Right atrium auricular region (tissue), 2 donors: ENCODE results near the gene SPCS1. TPM values are rescaled to one million over a fixed set of nuclear protein-coding genes. Genes with fewer than 3 reads are reported as not detected.

Source experiments
- DNase-seq: peaks from one replicate; pipeline ENCODE4 v3.0.0-alpha.2; 2019; ENCODE audit warnings: low spot score
- H3K27ac ChIP-seq, 2 donors: fragments of 200-600 bp; sonication (generic); 1 replicate in 1 of 2; 2 replicates in 1 of 2; pipeline ENCODE4 v1.5.1; 2016 to 2019
- H3K27me3 ChIP-seq, 2 donors: fragments of 200-600 bp; sonication (generic); one replicate each; pipeline versions ENCODE4 v1.5.1 to v1.6.0; 2017 to 2019
- H3K36me3 ChIP-seq: fragments of 200-600 bp; sonication (generic); one replicate; pipeline ENCODE4 v1.5.1; 2016
- H3K4me1 ChIP-seq, 2 donors: fragments of 200-600 bp; sonication (generic); one replicate each; pipeline versions ENCODE4 v1.5.1 to v1.6.0; 2017 to 2019
- H3K4me3 ChIP-seq, 2 donors: fragments of 200-600 bp; sonication (generic); 1 replicate in 1 of 2; 2 replicates in 1 of 2; pipeline ENCODE4 v1.5.1; 2017 to 2019; ENCODE audit warnings: mild to moderate bottlenecking in 1 of 2, moderate library complexity in 1 of 2
- H3K9me3 ChIP-seq, 2 donors: fragments of 200-600 bp; sonication (generic); one replicate each; pipeline ENCODE4 v1.5.1; 2019
- total RNA-seq, 2 donors: library from RNA; depleted of rRNA; stranded (reverse); fragments of >200 nt; gene quantifications; one replicate each; pipeline ENCODE4 v1.1.0, GENCODE V29; 2016
- TF ChIP-seq, protein P1 (sequence below), 2 donors: fragments of 200-600 bp; sonication (generic); IDR thresholded peaks; one replicate each; pipeline ENCODE4 v1.5.1; 2019; ENCODE audit warnings: antibody characterized with exemption in 2 of 2

SPCS1 gene
- total RNA-seq, 2 donors from 2014 or later: 138 to 328 TPM

DNA sequence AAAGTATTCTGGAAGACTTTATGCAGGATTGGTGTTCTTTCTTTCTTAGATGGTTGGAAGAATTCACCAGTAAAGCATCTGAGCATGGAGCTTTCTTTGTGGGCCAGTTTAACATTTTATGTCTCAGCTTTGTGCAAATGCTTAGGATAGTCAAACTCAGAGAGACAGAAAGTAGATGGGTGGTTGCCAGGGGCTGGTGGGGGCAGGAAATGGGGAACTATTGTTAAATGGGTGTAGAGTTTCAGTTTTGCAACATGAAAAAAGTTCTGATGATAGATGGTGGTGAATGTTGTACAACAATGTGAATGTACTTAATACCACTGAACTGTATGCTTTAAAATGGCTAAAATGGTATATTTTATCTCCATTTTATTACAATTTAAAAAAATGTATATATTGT is 24.8 kb downstream of the SPCS1 start:
- TF ChIP-seq, protein P1, sequence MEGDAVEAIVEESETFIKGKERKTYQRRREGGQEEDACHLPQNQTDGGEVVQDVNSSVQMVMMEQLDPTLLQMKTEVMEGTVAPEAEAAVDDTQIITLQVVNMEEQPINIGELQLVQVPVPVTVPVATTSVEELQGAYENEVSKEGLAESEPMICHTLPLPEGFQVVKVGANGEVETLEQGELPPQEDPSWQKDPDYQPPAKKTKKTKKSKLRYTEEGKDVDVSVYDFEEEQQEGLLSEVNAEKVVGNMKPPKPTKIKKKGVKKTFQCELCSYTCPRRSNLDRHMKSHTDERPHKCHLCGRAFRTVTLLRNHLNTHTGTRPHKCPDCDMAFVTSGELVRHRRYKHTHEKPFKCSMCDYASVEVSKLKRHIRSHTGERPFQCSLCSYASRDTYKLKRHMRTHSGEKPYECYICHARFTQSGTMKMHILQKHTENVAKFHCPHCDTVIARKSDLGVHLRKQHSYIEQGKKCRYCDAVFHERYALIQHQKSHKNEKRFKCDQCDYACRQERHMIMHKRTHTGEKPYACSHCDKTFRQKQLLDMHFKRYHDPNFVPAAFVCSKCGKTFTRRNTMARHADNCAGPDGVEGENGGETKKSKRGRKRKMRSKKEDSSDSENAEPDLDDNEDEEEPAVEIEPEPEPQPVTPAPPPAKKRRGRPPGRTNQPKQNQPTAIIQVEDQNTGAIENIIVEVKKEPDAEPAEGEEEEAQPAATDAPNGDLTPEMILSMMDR (IDR thresholded peaks at IDR 0.05): no peak

DNA sequence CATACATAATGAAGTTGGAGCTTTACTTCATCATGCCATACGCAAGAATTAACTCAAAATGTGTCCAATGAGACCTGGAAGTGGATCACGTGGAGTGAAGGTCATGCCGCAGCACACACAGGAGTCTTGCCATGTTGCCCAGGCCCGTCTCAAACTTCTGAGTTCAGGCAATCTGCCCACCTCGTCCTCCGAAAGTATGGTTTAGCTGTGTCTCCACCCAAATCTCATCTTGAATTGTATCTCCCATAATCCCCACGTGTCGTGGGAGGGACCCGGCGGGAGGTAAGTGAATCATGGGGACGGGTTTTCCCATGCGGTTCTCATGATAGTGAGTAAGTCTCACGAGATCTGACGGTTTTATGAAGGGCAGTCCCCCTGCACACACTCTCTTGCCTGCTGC is 25.7 kb downstream of the SPCS1 start:
- Histone ChIP-seq H3K27ac (no peak overlapping the region), H3K36me3 (peaks cover 42% of the 10 kb centered on the region), H3K4me3 (no peak overlapping the region), H3K9me3 (peaks cover 0 to 10% of the 10 kb centered on the region in 2 donors), H3K27me3 (no peaks in the 10 kb centered on the region), H3K4me1 (no peaks in the 10 kb centered on the region)
- TF ChIP-seq, protein P1 (IDR thresholded peaks at IDR 0.05): no peak
- no peak for DNase-seq

More for the DNA sequence above, 24.8 kb downstream of the SPCS1 start:
- DNase-seq: no peak
- Histone ChIP-seq H3K9me3 (peaks cover 0 to 10% of the 10 kb centered on the region in 2 donors), H3K4me1 (no peaks in the 10 kb centered on the region), H3K27me3 (no peaks in the 10 kb centered on the region), H3K4me3 (no peak overlapping the region), H3K27ac (no peak overlapping the region), H3K36me3 (peaks cover 38% of the 10 kb centered on the region)

DNA sequence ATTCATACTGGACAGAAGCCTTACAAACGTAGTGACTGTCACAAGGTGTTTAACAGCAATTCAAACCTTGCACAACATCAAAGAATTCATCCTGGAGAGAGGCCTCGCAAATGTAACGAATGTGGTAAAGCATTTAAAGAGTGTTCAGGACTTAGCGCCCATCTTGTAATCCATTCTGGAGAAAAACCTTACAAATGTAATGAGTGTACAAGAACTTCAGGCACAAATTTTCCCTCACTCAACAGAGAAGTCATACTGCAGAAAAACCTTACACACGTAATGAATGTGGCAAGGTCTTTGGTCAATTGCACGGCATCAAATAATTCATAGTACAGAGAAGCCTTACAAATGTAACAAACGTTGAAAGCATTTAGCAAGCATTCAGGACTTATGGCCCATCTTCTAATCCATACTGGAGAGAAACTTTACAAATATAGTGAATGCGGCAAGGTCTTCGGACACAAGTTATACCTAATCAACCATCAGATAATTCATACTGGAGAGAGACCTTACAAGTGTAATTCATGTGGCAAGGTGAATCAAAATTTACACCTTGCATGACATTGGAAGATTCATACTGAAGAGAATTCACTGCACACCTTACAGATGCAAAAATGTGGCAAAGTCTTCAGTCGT is 27.5 kb downstream of the SPCS1 start:
- Histone ChIP-seq H3K4me3 (no peak overlapping the region), H3K36me3 (peaks cover 59% of the 10 kb centered on the region), H3K9me3 (peaks cover 0 to 10% of the 10 kb centered on the region in 2 donors), H3K27ac (no peak overlapping the region), H3K27me3 (no peaks in the 10 kb centered on the region), H3K4me1 (no peaks in the 10 kb centered on the region)
- no peak for DNase-seq
- TF ChIP-seq, protein P1 (IDR thresholded peaks at IDR 0.05): no peak

DNA sequence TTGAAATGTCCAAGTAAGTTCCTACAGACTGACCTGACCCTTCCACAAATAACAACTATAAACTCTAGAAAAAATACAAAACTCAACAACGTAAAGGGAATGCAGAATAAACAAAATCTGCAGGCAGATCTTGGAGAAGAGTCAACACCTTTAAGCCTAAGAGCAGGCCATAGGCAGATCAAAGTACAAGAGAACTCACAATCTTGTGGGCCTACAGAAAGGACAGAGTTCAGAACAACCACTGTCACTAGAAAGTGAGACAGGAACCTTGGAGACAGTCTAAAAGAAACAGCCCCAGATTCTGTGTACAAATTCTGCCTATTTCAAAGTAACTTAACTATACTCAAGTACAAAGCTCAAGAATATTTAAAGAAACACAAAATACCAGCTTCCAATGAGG is 33.8 kb downstream of the SPCS1 start:
- no peak overlapping the region for H3K27ac ChIP-seq
- TF ChIP-seq, protein P1 (IDR thresholded peaks at IDR 0.05): no peak
- H3K4me3 ChIP-seq: no peak overlapping the region
- H3K4me1 ChIP-seq: no peaks in the 10 kb centered on the region
- peaks cover 76% of the 10 kb centered on the region for H3K36me3 ChIP-seq
- H3K27me3 ChIP-seq: no peaks in the 10 kb centered on the region
- no peak for DNase-seq
- no peaks in the 10 kb centered on the region for H3K9me3 ChIP-seq

DNA sequence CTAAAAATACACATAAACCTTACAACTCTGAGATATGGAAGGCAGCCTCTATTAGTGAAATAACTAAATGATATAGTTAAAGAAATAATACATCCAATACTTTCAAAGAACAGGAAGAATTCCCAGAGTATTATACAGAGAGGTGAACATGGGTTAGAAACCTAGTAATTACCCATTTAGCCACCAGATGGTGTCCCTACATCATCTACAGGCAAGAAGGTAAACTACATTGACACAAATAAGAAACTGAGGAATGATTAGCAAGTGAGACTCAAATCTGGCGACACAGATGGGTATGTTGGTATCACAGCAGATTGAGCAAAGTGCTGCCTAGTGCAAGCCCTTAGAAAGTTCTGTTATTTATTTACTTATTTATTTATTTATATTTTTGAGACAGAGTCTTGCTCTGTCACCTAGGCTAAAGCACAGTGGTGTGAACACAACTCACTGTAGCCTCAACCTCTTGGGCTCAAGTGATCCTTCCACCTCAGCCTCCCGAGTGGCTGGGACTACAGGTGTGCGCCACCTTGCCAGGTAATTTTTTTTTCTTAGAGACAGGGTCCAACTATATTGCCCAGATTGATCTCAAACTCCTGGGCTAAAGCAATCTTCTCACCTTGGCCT is 36.6 kb downstream of the SPCS1 start:
- Histone ChIP-seq H3K36me3 (peaks cover 83% of the 10 kb centered on the region), H3K9me3 (no peaks in the 10 kb centered on the region), H3K4me1 (no peaks in the 10 kb centered on the region), H3K4me3 (no peak overlapping the region), H3K27ac (no peak overlapping the region), H3K27me3 (no peaks in the 10 kb centered on the region)
- TF ChIP-seq, protein P1 (IDR thresholded peaks at IDR 0.05): peak; percentile 45 to 67
- DNase-seq: no peak
